MM.1S (cell line): ENCODE data around the gene C8A.

Source experiments
- DNase-seq: peaks from one replicate; pipeline ENCODE4 v3.0.0-alpha.2; 2015
- H2AFZ ChIP-seq: fragments of 300-600 bp; sonication (generic); 2 replicates; pipeline ENCODE4 v1.6.0; 2016; ENCODE audit warnings: antibody characterized with exemption, low read length
- H3F3A ChIP-seq: fragments of 300-600 bp; sonication (generic); 2 replicates; pipeline ENCODE4 v1.6.1; 2016; ENCODE audit warnings: mild to moderate bottlenecking, antibody characterized with exemption, low read length, moderate library complexity, mixed read lengths; ENCODE audit not compliant: insufficient read depth
- H3K27ac ChIP-seq: fragments of 300-600 bp; sonication (generic); 2 replicates; pipeline ENCODE4 v1.5.1; 2016; ENCODE audit warnings: mild to moderate bottlenecking, low read length
- H3K27me3 ChIP-seq: fragments of 300-600 bp; sonication (generic); replicated peaks from 2 replicates; pipeline ENCODE4 v1.6.0; 2016; ENCODE audit warnings: low read length; ENCODE audit not compliant: insufficient read depth
- H3K36me3 ChIP-seq: fragments of 300-600 bp; sonication (generic); replicated peaks from 2 replicates; pipeline ENCODE4 v1.6.1; 2016; ENCODE audit warnings: mild to moderate bottlenecking, low read length, mixed read lengths; ENCODE audit not compliant: insufficient read depth
- H3K4me1 ChIP-seq: fragments of 300-600 bp; sonication (generic); 2 replicates; pipeline ENCODE4 v1.6.1; 2016; ENCODE audit warnings: low read length, mixed read lengths
- H3K4me2 ChIP-seq: fragments of 300-600 bp; sonication (generic); 2 replicates; pipeline ENCODE4 v1.6.0; 2016; ENCODE audit warnings: low read depth, low read length
- H3K4me3 ChIP-seq: fragments of 300-600 bp; sonication (generic); 2 replicates; pipeline ENCODE4 v1.5.1; 2016; ENCODE audit warnings: low read length, mixed read lengths
- H3K79me2 ChIP-seq: fragments of 300-600 bp; sonication (generic); 2 replicates; pipeline ENCODE4 v1.6.1; 2016; ENCODE audit warnings: mixed run types, low read length, mixed read lengths
- H3K9ac ChIP-seq: fragments of 300-600 bp; sonication (generic); 2 replicates; pipeline ENCODE4 v1.6.1; 2016; ENCODE audit warnings: low read length, mixed read lengths
- H3K9me2 ChIP-seq: fragments of 300-600 bp; sonication (generic); replicated peaks from 2 replicates; pipeline ENCODE4 v1.6.1; 2016; ENCODE audit warnings: mild to moderate bottlenecking, low read length, mixed read lengths; ENCODE audit not compliant: insufficient read depth
- H3K9me3 ChIP-seq: fragments of 300-600 bp; sonication (generic); replicated peaks from 2 replicates; pipeline ENCODE4 v1.6.1; 2016; ENCODE audit warnings: mild to moderate bottlenecking, low read length, mixed read lengths; ENCODE audit not compliant: insufficient read depth
- H4K20me1 ChIP-seq: fragments of 300-600 bp; sonication (generic); 2 replicates; pipeline ENCODE4 v1.6.1; 2016; ENCODE audit warnings: mild to moderate bottlenecking, low read length, moderate library complexity, mixed read lengths; ENCODE audit not compliant: insufficient read depth
- EZH2 ChIP-seq: fragments of 300-600 bp; sonication (generic); optimal IDR thresholded peaks from 2 replicates; pipeline ENCODE3; 2017; ENCODE audit warnings: low read depth, mild to moderate bottlenecking, antibody characterized with exemption, low read length, mixed read lengths
- EZH2phosphoT487 ChIP-seq: fragments of 300-600 bp; sonication (generic); IDR thresholded peaks from 2 replicates; pipeline ENCODE4 v1.6.1; 2018; ENCODE audit warnings: antibody characterized with exemption, low read length
- TF ChIP-seq, protein P1 (sequence below): fragments of 300-600 bp; sonication (generic); IDR thresholded peaks from 2 replicates; pipeline ENCODE4 v1.5.1; 2016; ENCODE audit warnings: antibody characterized with exemption, low read length, mixed read lengths

Gene C8A

DNA sequence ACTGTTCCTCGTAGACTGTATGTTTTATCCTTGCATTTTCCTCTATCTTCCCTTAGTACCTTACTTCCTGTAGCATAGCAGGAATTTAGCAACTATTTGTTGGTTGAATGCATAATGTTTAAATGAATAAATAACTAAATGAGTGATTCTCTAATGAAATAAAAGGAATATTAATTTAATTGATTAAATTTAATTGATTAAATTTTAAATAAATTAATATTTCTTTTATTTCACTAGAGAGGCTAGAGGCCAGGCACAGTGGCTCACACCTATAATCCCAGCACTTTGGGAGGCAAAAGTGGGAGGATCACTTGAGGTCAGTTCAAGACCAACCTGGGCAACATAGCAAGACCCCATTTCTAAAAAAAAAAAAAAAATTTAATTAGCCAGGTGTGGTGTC lies 85.4 kb downstream of the C8A start:
- H3K9me2 ChIP-seq: no peaks in the 10 kb centered on the region
- H3K4me3 ChIP-seq: no peak overlapping the region
- H3K9ac ChIP-seq: no peak overlapping the region
- H2AFZ ChIP-seq: no peak overlapping the region
- no peaks in the 10 kb centered on the region for H3K79me2 ChIP-seq
- H3K27ac ChIP-seq: no peak overlapping the region
- H3K4me2 ChIP-seq: no peak overlapping the region
- no peaks in the 10 kb centered on the region for H4K20me1 ChIP-seq
- no peaks in the 10 kb centered on the region for H3K36me3 ChIP-seq
- no peak for DNase-seq
- H3K4me1 ChIP-seq: no peaks in the 10 kb centered on the region
- H3K27me3 ChIP-seq: no peaks in the 10 kb centered on the region
- no peaks in the 10 kb centered on the region for H3K9me3 ChIP-seq
- H3F3A ChIP-seq: no peaks in the 10 kb centered on the region
- TF ChIP-seq, protein P1, sequence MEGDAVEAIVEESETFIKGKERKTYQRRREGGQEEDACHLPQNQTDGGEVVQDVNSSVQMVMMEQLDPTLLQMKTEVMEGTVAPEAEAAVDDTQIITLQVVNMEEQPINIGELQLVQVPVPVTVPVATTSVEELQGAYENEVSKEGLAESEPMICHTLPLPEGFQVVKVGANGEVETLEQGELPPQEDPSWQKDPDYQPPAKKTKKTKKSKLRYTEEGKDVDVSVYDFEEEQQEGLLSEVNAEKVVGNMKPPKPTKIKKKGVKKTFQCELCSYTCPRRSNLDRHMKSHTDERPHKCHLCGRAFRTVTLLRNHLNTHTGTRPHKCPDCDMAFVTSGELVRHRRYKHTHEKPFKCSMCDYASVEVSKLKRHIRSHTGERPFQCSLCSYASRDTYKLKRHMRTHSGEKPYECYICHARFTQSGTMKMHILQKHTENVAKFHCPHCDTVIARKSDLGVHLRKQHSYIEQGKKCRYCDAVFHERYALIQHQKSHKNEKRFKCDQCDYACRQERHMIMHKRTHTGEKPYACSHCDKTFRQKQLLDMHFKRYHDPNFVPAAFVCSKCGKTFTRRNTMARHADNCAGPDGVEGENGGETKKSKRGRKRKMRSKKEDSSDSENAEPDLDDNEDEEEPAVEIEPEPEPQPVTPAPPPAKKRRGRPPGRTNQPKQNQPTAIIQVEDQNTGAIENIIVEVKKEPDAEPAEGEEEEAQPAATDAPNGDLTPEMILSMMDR: no peak
- TF ChIP-seq EZH2 (no peak), EZH2phosphoT487 (no peak)

DNA sequence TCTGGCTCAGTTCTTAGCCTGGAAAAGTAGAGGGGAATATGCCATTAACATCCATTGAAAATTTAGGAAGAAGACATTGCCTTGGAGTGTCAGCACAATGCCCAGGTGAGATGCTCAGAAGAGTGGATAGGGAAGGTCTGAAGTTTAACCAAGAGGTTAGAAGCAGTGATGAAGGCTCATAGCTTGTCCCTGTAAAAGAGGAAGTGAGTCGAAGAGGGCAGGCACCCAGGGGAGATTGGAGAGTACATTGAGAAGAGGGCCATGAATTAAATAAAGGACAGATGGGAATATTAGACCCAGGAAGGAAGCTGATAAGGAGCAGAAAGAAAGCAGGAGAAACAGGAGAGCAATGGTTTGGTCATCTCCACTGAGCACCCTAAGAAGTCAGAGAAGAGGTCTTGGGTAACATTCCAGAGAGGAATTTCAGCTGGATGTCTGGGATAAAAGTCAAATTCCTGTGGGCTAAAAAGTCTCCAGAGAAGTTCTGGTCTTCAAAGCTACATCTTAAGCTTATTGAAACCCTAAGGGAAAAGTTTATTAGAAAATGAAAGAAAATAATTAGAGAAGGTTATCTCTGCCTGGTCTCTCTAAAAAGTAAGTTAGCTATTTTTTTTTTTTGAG lies 93.9 kb downstream of the C8A start:
- Histone ChIP-seq H3K9me2 (no peaks in the 10 kb centered on the region), H2AFZ (no peak overlapping the region), H3K4me2 (no peak overlapping the region), H3K27ac (no peak overlapping the region), H3F3A (no peaks in the 10 kb centered on the region), H4K20me1 (no peaks in the 10 kb centered on the region), H3K4me3 (no peak overlapping the region), H3K9me3 (no peaks in the 10 kb centered on the region), H3K36me3 (no peaks in the 10 kb centered on the region), H3K79me2 (no peaks in the 10 kb centered on the region), H3K27me3 (no peaks in the 10 kb centered on the region), H3K9ac (no peak overlapping the region), H3K4me1 (no peaks in the 10 kb centered on the region)
- TF ChIP-seq, protein P1: no peak
- no peak for TF ChIP-seq EZH2
- TF ChIP-seq EZH2phosphoT487: no peak
- no peak for DNase-seq

DNA sequence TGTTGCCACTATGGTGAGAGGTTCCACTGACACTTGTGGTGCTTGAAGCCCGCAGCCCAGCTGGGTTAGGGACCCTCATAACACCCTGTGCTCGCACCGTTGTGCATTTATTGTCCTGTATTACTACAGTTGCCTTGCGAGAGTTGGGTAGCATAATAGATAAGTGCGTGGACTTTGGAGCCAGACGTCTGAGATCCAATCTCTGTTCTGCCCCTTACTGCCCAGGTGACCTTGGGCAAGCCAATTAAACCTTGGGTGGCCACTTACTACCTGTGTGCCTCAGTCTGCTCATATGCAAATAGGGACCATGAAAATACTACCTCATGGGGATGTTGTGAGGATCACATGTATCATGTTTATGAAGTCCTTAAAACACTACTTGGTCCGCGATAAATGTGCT lies 97.9 kb downstream of the C8A start:
- Histone ChIP-seq H3K36me3 (no peaks in the 10 kb centered on the region), H4K20me1 (no peaks in the 10 kb centered on the region), H3F3A (no peaks in the 10 kb centered on the region), H3K4me2 (no peak overlapping the region), H2AFZ (no peak overlapping the region), H3K4me1 (no peaks in the 10 kb centered on the region), H3K79me2 (no peaks in the 10 kb centered on the region), H3K27ac (no peak overlapping the region), H3K9me2 (no peaks in the 10 kb centered on the region), H3K4me3 (no peak overlapping the region), H3K9ac (no peak overlapping the region), H3K9me3 (no peaks in the 10 kb centered on the region), H3K27me3 (no peaks in the 10 kb centered on the region)
- no peak for DNase-seq
- no peak for TF ChIP-seq EZH2phosphoT487
- TF ChIP-seq, protein P1: no peak
- TF ChIP-seq EZH2: no peak
